ENCODE data around the gene HEG1.

HEG1 gene

GRCh38 chr3:125058529-125058928 lies 2.7 kb upstream of the HEG1 start:
- Histone ChIP-seq H3K27ac (ENCODE audit: poor library complexity, severe bottlenecking) (peak overlapping the region; percentile 79), H3K4me1 (ENCODE audit: insufficient read depth, poor library complexity, severe bottlenecking) (peaks cover 42% of the 10 kb centered on the region), H3K27me3 (ENCODE audit: insufficient read depth, poor library complexity, severe bottlenecking) (no peaks in the 10 kb centered on the region)

DNA sequence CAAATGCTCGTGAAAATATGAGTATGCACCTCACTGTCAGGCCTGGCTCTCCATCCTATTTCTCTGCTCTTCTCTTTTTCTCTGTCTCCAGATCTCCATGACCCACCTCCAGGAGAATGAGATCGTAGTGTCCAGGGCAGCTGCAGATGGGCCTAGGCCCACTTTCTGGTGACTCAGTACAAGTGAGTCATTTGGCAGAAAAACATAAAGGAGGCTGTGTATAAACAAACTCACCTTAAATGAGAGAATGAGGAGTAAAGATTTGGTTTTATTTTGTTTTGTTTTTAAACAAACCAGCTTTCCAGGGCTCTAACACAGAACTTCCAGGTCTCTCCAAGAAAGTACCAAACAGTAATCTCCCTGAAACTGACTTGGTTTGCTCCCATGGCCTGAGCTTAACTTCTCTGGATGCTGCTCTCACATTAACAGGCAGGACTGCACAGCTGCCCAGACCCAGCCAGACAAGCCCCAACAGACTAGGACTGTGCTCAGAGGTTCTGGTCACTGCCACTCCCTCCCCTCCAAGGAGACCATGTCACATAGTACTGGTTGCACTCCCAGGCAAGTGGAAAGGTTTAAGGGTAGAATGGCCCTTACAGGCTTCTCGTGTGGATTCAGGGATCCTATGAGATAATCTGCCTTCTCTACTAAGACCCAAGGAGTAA lies 1.5 kb upstream of the HEG1 start:
- ATAC-seq (ENCODE audit: low read depth) (peak; percentile 72), DNase-seq (ENCODE audit: low spot score) (no peak)
- no peaks in the 10 kb centered on the region for H3K9me3 ChIP-seq (ENCODE audit: severe bottlenecking)
- no peak overlapping the region for H3K4me3 ChIP-seq (ENCODE audit: severe bottlenecking)
- peak overlapping the region; percentile 79 for H3K27ac ChIP-seq (ENCODE audit: poor library complexity, severe bottlenecking)
- H3K36me3 ChIP-seq (ENCODE audit: low read depth) = no peaks in the 10 kb centered on the region
- no peaks in the 10 kb centered on the region for H3K27me3 ChIP-seq (ENCODE audit: insufficient read depth, poor library complexity, severe bottlenecking)
- TF ChIP-seq CTCF (IDR thresholded peaks at IDR 0.05; ENCODE audit: poor library complexity, severe bottlenecking) = no peak
- H3K4me1 ChIP-seq (ENCODE audit: insufficient read depth, poor library complexity, severe bottlenecking) = peaks cover 45% of the 10 kb centered on the region

More at GRCh38 chr3:125058529-125058928, 2.7 kb upstream of the HEG1 start:
- no peak for TF ChIP-seq CTCF (IDR thresholded peaks at IDR 0.05; ENCODE audit: poor library complexity, severe bottlenecking)
- no peaks in the 10 kb centered on the region for H3K36me3 ChIP-seq (ENCODE audit: low read depth)
- H3K9me3 ChIP-seq (ENCODE audit: severe bottlenecking) = no peaks in the 10 kb centered on the region
- DNase-seq (ENCODE audit: low spot score) (no peak), ATAC-seq (ENCODE audit: low read depth) (no peak)
- H3K4me3 ChIP-seq (ENCODE audit: severe bottlenecking) = no peak overlapping the region

GRCh38 chr3:125055331-125055912 lies 375 bp downstream of the HEG1 start:
- H3K27me3 ChIP-seq (ENCODE audit: insufficient read depth, poor library complexity, severe bottlenecking) = no peaks in the 10 kb centered on the region
- H3K9me3 ChIP-seq (ENCODE audit: severe bottlenecking) = no peaks in the 10 kb centered on the region
- ATAC-seq (ENCODE audit: low read depth) (no peak; the same call in 2 of the 3 replicates), DNase-seq (ENCODE audit: low spot score) (no peak)
- peaks cover 9% of the 10 kb centered on the region; the same call in 1 of the 2 replicates for H3K36me3 ChIP-seq (ENCODE audit: low read depth)
- TF ChIP-seq CTCF (IDR thresholded peaks at IDR 0.05; ENCODE audit: poor library complexity, severe bottlenecking) = peak; percentile 14
- H3K27ac ChIP-seq (ENCODE audit: poor library complexity, severe bottlenecking) = peak overlapping the region; percentile 79
- H3K4me1 ChIP-seq (ENCODE audit: insufficient read depth, poor library complexity, severe bottlenecking) = peaks cover 51% of the 10 kb centered on the region
- H3K4me3 ChIP-seq (ENCODE audit: severe bottlenecking) = peak overlapping the region; percentile 86

- Histone ChIP-seq H3K9me3 (ENCODE audit: severe bottlenecking) (no peaks in the 10 kb centered on the region), H3K27me3 (ENCODE audit: insufficient read depth, poor library complexity, severe bottlenecking) (no peaks in the 10 kb centered on the region), H3K4me1 (ENCODE audit: insufficient read depth, poor library complexity, severe bottlenecking) (peaks cover 51% of the 10 kb centered on the region), H3K27ac (ENCODE audit: poor library complexity, severe bottlenecking) (peak overlapping the region; percentile 79), H3K36me3 (ENCODE audit: low read depth) (peaks cover 9% of the 10 kb centered on the region; the same call in 1 of the 2 replicates), H3K4me3 (ENCODE audit: severe bottlenecking) (peak overlapping the region; percentile 86)
- peak; percentile 33 for ATAC-seq (ENCODE audit: low read depth)
- no peak for TF ChIP-seq CTCF (IDR thresholded peaks at IDR 0.05; ENCODE audit: poor library complexity, severe bottlenecking)
- DNase-seq (ENCODE audit: low spot score) = no peak
Observed at GRCh38 chr3:125054449-125055329, 1.1 kb downstream of the HEG1 start.

Measured in RWPE2 (cell line).